GM19395 (cell line): ENCODE results near the gene XYLT1.
"Not testable (repeated sequence)": the region's sequence is repeated elsewhere in the genome, so short reads cannot be mapped to it uniquely, and the experiment has no call there.

Experiments
- ATAC-seq: cut with Tn5 transposase; IDR thresholded peaks from one replicate; pipeline ENCODE4 v1.9.1; 2021; ENCODE audit warnings: mild to moderate bottlenecking, moderate library complexity; ENCODE audit not compliant: unreplicated experiment

Gene XYLT1

DNA sequence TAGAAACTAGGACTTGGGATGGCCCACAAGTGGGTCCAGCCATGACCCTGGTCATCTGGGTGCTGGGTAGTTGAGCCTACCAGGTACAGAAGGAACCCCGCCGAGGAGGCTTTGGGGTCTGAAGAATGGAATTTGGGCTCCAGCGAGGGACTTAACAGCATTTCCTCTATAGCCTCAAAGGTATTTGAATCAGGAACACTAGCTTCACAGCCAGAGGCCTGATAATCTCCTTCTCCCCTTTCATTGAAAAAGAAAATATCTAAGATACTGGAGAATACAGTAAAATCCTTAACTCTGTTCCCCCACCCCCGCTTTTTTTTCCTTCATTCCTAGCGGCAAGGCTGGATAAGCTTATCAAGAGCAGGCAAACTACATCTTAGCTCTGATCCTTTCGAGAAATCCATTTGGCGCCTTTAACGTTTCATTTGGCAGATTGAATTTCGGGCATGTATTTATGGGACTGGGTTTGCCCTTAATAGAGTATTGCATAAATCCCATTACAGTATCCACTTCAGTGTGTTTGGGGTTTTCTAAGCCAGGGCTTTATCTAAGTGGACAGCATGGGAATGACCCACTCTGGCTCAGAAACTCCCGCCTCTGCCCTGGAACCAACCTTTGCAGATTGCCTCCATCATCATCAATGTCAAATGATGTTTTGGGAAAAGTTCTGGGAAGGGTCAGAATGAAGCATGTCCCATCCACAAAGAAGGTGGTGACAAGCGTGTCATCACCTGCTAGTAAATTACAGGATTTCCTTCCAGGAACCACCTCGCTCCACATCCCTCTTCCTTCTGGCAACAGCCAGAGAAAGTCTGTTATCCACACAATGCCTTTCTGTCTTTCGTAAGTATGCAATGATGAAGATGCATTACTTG is 36.9 kb downstream of the XYLT1 start:
- ATAC-seq, result no peak

DNA sequence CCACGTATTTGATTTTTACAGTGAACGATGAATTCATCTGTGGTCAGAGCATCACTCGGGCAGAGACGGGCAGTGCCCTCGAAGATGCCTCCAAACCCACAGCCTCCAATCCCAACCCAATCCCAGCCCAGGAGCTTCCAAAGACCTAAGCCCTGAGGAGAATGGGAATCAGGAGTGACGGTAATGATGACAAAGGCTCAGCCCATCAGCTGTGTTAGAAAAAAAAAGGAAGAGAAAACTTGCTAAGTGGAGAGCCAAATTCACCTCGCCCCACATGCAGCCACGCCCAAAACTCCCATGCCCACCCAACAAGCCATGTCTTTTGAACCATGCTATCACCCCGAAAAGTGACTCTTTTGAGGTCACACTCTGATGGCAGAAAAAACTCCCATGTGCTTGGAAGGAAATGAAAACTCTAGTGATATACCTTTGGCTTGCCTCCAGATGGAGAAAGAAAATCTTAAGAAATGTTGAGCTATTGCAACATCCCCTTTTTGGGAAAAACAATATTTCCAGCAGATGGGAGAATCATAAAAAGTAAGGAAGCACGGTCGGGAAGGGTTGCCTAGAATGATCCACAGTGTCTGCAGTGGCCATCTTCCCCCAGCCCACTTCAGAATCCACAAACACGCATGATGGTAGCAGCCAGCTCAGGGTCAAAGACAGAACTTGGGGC is 37.7 kb downstream of the XYLT1 start:
- no peak for ATAC-seq

DNA sequence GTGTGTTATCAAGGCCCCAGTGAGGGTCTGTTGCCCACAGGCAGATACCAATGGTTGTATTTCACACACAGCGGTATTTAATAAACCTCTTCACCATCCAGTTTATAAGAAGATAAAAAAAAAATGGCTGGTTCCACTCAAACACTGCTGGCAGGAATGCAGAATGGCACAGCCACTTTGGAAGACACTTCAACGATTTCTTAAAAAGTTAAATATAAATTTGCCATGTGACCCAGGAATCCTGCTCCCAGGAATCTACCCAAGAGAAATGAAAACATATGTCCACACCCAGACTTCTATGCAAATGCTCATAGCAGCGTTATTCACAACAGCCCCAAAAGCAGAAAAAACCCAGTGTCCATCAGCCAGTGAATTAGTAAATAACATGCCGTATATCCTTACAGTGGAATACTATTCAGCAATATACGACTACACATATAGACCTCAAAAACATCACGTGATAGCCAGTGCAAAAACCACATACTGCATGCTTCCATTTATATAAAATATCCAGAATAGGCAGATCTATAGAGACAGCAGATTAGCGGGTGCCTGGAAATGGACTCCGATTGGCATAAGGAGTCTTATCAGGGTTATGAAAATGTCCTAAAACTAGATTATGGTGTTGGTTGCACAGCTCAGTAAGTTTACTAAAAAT is 38.7 kb downstream of the XYLT1 start:
- ATAC-seq, result no peak

DNA sequence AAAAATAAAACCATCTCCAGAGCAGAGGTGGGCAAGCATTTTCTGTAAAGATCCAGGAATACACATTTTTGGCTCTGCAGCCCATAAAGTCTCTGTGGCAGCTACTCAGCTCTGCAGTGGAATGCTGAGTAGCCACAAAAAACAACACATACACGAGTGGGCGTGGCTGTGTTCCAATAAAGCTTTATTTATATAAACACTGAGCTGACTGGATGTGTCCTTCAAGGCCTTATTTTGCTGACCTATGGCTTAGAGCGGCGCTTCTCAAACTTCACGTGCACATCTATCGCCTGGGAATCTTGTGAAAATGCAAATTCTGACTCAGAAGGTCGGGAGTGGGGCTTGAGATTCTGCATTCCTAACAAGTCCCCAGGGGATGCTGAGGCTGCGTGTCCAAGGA is 39.7 kb downstream of the XYLT1 start:
- no peak for ATAC-seq

DNA sequence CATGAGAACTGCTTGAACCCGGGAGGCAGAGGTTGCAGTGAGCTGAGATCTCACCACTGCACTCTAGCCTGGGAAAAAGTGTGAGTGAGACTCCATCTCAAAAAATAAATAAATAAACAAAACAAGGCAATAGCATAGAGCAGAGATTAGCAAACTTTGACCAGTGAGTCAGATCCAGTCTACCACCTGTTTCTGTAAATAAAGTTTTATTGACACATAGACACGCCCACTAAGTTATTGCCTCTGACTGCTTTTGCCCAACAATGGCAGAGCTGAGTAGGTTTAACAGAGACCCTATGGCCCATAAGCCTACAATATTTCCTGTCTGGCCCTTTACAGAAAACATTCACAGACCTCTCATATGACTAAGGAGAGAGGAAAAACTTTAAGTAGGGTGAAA is 44.3 kb downstream of the XYLT1 start:
- ATAC-seq, result no peak

DNA sequence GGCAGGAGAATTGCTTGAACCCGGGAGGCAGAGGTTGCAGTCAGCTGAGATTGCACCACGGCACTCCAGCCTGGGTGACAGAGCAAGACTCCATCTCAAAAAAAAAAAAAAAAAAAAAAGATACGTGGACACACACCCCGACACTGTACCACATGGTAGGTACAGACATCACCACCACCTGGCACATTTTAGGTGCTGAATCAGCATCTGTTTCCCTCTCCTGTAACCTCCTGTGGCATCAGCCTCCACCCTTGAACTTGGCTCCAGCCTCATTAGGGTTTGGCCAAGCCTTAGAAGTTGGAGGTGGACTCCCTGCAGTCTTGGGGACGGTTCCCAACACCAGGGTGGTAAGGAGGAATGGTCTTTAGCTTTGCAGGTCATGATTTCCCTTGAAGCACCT is 46.0 kb downstream of the XYLT1 start:
- no peak for ATAC-seq

DNA sequence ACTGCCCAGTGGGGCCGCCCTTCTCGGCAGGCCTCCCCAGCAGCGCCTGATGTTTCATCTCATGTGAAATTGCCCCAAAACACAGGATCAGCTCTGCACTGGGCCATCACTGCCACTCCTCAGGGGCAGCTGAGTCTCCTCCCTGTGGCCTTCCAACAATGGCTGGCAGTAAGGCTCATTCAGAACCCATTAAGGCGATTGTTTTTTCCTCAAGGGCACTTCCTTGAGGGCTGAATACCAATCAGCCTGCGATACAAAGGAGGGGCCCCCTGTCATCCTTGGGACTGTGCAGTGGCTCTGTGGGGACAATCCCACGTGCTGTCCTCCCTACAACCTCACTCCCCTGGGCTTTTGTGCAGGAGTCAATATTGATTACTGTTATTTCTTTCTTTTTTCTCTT is 47.5 kb downstream of the XYLT1 start:
- ATAC-seq, result no peak

DNA sequence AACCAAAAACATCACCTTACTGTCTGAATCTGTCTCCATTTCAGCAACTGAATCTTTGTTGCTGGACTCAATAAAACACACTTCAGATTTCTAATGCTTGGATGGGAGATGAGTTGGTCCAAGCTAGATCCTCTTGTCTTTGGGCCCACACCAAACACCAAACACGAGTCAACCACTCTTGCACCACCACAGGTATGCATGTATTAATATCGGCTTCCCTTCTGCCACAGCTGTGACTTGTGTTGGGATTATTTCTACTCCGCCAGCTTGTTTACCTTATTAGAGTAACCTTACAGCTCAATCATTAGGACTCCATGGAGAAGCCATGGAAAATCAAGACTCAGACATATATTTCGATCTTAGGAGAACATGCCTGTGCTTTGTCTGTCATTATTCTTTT is 49.9 kb downstream of the XYLT1 start:
- no peak for ATAC-seq

DNA sequence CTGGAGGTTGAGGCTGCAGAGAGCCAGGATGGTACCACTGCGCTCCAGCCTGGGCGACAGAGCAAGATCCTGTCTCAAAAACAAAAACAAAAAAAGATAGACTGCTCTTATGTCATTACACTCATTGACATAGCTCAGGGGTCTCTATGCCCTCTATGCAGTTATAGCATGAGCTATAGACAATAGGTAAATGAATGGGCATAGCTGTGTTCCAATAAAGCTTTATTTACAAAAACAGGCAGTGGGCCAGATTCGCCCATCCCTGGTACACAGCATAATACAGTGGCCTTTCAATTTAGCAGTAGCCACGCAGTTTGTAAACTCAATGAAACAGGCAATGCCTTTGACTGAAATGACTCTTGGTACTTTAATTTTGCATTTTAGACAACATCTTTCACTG is 51.5 kb downstream of the XYLT1 start:
- no peak for ATAC-seq

DNA sequence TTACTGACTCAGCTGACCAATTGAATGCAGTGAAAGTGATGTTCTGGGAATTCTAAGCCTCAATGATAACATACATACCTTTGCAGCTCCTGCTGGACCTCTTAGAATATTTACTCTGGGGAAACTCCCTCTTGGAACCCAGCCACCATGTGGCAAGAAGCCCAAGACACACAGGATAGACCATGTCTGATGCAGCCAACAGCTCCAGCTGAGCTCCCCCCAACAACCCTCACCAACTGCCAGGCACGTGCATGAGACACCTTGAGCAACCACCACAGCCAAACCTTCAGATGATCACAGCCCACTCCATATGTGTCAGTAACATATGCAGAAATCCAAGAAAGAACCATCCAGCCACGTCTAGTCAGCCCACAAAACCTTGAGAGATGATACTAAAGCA is 53.0 kb downstream of the XYLT1 start:
- no peak for ATAC-seq

DNA sequence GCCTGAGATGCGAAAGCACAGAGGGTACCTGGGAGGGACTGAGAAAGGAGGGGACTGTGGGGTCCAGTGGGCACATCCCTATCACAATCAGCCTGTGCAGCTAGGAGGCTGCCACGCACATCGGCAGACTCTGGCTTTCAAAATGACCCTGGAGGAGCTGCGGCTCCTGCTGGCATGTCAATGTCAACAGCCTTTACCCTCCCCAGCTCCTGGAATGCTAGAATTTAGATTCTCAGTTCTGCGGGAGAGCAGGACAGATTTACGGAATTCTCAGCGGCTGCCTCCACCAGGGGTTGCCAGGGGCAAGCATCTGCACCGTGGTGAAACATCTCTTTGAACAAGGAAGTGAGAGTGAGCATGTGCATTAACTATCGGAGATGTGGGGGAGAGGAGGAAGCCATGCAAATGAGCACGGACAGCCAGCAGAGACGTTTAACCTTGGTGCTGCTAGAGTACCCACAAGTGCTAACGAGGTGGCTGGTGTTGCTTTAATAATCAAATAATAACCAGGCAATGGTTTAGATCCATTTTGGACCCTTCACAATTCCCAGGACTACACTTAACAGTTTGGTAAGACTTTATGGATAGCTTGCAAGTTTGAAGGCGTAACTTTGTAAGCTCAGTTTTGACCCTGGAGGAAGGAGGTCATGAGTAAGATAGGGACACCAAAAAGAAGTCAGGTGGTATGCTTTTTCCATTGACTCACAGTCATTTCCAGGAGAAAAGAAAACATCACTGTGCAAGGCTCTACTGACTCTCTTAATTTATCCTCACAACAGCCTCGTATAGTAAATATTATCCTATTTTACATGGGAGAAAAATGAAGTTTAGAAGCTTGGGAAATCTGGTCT is 54.1 kb downstream of the XYLT1 start:
- ATAC-seq, result peak; percentile 95

DNA sequence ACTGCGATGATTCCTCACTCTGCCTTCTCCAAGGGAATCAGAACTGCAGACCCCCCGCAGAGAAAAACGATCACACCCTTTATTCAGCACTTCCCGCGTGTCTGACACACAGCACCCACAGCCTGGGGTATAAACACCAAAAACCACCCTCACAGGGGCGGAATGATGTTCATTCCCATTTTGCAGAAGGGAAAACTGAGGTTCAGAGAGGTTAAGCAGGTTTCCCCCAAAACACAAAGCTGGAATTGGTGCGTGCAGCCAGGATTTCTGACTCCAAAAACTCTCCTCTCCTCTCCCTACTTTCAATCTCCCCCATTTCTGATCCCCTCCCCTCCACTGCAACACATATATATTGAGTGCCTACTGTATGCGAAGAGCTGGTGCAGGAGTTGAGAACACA is 55.8 kb downstream of the XYLT1 start:
- no peak for ATAC-seq

DNA sequence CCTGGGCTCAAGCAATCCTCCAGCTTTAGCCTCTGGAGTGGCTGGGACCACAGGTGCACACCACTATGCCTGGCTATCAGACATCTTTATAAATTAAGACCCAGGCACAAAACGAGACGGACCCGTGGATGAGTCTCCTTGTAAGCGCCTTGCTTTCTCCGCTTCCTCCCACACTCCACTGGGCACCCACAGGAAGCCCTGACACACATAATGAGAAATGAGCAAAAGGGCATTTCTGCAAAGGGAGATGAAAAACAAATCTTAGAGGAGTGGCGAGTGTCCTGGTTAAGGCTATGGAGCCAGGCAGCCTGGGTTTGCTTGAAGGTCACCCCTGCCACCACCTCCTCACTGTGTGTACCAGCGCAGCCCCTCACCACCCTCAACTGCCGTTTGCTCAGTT is 56.3 kb downstream of the XYLT1 start:
- ATAC-seq, result no peak

DNA sequence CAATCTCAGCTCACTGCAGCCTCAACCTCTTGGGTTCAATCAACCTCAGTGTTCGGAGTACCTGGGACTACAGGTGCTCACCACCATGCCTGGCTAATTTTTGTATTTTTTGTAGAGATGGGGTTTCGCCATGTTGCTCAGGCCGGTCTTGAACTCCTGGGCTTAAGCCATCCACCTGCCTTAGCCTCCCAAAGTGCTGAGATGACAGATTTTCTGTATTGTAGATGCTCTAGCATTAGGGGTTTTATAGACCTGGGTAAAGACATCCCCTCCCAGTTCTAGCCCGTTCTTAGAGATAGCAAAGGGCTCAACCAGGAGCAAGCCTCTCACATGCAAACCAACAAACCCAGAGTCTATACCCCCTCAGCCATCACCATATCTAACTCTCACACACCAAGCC is 57.3 kb downstream of the XYLT1 start:
- no peak for ATAC-seq

DNA sequence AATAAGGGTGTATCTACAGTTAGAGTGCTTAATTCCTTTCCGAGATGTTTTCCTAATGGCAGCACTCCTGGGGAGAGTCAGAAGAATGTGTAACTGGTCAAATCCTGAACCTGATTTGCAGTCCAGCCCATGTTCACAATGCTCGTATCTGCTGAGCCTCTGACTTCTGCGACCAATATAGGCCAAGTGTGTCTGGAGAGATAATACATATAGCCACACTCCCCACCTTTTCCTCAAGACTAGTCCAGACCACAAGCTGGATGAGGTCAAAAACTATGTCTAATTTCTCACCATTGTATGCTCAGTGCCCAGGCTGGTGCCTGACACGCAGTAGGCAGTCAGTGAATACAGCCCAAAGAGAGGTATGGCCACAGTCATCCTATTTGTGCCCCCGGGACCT is 58.0 kb downstream of the XYLT1 start:
- no peak for ATAC-seq

DNA sequence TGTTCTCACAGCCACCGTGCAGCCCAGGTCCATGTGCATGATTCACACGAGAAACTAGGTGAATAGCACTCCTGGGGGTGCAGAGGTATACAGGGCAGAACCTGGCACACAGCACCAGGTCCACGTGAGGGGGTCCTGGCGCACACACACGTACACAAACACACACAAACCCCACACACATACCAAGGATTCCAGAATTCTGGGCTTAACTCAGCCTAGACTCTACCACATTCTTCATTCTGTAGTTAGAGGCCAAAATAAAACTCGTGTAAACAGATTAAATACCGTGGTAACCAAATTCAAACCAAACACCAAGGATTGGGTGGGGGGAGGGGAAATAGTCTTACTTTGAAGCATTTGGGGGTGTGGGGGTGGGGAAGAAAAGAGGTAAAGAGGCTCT is 58.5 kb downstream of the XYLT1 start:
- ATAC-seq, result no peak

DNA sequence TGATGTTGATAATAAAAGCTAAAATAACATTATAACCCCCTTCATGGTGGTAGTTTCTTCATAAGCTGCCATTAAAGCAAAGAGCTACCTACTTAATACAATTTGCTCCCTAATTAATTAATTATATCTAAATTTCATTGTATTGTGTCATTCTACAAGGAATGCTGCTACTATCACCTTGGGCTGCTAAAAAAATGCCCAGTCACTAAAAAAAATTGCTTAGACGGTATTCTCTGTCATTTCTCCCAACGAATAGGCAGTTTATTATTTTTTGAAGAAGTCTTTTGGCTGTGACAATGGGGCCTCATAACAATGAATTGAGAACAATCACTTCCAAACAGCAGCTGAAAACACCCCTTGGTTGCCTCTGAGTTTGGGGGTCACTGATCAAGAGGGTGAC is 59.5 kb downstream of the XYLT1 start:
- no peak for ATAC-seq

DNA sequence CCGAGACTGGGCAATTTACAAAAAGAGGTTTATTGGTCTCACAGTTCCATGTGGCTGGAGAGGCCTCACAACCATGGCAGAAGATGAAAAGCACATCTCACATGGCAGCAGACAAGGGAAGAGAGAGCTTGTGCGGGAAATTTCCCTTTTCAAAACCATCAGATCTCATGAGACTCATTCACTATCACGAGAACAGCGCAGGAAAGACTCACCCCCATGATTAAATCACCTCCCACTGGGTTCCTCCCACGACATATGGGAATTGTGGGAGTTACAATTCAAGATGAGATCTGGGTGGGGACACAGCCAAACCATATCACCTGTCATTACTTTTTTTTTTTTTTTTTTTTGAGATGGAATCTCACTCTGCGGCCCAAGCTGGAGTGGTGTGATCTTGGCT is 60.4 kb downstream of the XYLT1 start:
- ATAC-seq, result not testable (repeated sequence)

DNA sequence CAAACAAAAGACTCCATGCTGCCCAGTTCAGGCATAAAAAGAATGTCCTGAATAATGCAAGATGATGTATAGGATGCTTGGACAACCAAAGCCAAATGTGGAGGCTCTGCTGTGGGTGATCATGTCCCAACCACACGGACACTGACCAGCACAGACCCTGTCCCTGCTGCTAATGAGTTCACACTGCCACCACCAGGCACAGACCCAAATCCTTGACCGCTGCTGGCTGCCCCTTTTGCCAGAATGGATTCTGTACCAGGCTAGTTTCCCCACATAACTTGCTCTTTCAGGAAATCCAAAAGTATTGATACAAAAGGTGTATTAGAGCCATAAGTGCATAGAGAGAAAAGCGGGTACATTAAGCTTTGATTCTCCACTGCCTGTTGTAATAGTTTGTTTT is 60.9 kb downstream of the XYLT1 start:
- ATAC-seq, result no peak

DNA sequence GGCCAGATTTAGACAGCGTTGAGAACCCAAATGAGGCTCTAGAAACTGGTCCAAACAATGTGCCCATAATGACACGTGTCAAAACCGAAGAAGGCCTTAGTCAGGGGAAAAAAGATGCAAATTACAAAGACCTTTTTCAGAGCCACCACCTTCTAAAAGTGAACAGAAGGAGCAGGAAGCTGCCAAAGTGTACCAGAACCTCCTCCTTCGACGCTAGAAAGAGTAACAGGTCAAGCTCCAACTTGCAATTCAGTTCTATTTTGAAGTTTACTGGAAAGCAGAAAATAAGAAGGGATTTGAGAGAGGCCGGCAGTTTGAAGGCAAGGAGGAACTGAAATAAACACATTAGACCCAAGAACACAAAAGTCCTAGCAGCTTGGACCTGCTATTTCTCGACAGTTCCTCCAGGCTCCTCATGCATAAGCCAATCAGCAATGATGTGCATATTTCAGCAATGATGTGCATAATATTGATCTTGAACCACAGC is 61.8 kb downstream of the XYLT1 start:
- ATAC-seq, result peak; percentile 81

DNA sequence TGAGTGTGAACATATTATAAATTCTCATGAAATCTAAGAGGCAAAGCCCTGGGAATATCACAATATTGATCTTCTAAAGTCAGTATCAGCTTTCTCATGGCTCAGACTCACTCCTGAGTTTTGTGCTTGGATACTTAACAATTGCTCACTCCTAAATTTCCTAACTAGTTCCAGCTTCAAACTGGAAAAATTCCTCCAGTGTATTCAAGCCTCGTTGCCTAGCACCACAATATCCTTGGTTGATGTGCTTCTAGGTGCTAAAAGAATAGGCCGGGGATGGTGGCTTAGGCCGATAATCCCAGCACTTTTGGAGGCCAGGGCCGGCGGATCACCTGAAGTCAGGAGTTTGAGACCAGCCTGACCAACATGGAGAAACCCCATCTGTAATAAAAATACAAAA is 62.5 kb downstream of the XYLT1 start:
- no peak for ATAC-seq
